Prostate gland (tissue), 2 donors: ENCODE measurements around the gene GGPS1. TPM values are rescaled to one million over a fixed set of nuclear protein-coding genes. Genes with fewer than 3 reads are reported as not detected.

Experiments used
- DNase-seq: peaks from one replicate; pipeline ENCODE4 v3.0.0-alpha.2; 2019; ENCODE audit warnings: low spot score
- H3K27ac ChIP-seq, 2 donors: fragments of 200-600 bp; sonication (generic); 2 replicates each; pipeline ENCODE4 v1.5.1; 2017 to 2019
- H3K27me3 ChIP-seq: fragments of 200-600 bp; sonication (generic); replicated peaks from 2 replicates; pipeline ENCODE4 v1.5.1; 2019; ENCODE audit not compliant: insufficient read depth
- H3K36me3 ChIP-seq, 2 donors: fragments of 200-600 bp; sonication (generic); 1 replicate in 1 of 2; 2 replicates in 1 of 2; pipeline versions ENCODE4 v1.5.1 to v1.8.1; 2017 to 2019
- H3K4me1 ChIP-seq: fragments of 200-600 bp; sonication (generic); replicated peaks from 2 replicates; pipeline ENCODE4 v1.5.1; 2019
- H3K4me3 ChIP-seq, 2 donors: fragments of 200-600 bp; sonication (generic); 2 replicates each; pipeline ENCODE4 v1.5.1; 2017 to 2019
- H3K9me3 ChIP-seq: fragments of 200-600 bp; sonication (generic); 2 replicates; pipeline ENCODE4 v1.5.1; 2017
- CTCF ChIP-seq, 4 experiments: fragments of 200-600 bp in 2 of 4; fragments of 450-650 bp in 2 of 4; sonication (generic) in 2 of 4; IDR thresholded peaks; 1 replicate in 3 of 4; 2 replicates in 1 of 4; pipeline ENCODE4 v1.5.1; 2016 to 2019; ENCODE audit warnings: antibody characterized with exemption in 4 of 4, mild to moderate bottlenecking in 2 of 4, moderate library complexity in 2 of 4
- POLR2A ChIP-seq: fragments of 450-650 bp; IDR thresholded peaks from one replicate; pipeline ENCODE4 v1.6.1; 2016; ENCODE audit warnings: antibody characterized with exemption, mild to moderate bottlenecking
- POLR2AphosphoS5 ChIP-seq: sonication (generic); formaldehyde crosslinking; IDR thresholded peaks from one replicate; pipeline ENCODE4 v1.6.1; 2017; ENCODE audit warnings: antibody characterized with exemption
- WGBS: methylation state at CpG from one replicate; pipeline ENCODE4 v1.1.5; 2018; 5-methylcytosine and 5-hydroxymethylcytosine counted together
- intact Hi-C: fragments of 100-400 bp; cut with DNase I; formaldehyde crosslinking; loops from one replicate; pipeline ENCODE4 v1.14.2; 2022
- total RNA-seq, 2 donors: library from RNA; depleted of rRNA; stranded (reverse); fragments of >200 nt; gene quantifications; one replicate each; pipeline ENCODE4 v1.1.0, GENCODE V29; 2016

The GGPS1 gene
- total RNA-seq, 2 donors from 2014 or later: 42.1 to 42.9 TPM

- Histone ChIP-seq H3K4me3 (no peak overlapping the region), H3K27ac (no peak overlapping the region), H3K36me3 (no peaks in the 10 kb centered on the region), H3K27me3 (no peaks in the 10 kb centered on the region), H3K4me1 (no peaks in the 10 kb centered on the region), H3K9me3 (no peaks in the 10 kb centered on the region)
- DNase-seq: no peak
- TF ChIP-seq POLR2A (no peak), POLR2AphosphoS5 (no peak), CTCF (IDR thresholded peaks at IDR 0.05) (no peak)
- intact Hi-C loops: no loop called here
- 62% methylated on average over 3 of the region's 3 CpGs for WGBS
Measured at GRCh38 chr1:235342471-235342870, 14.1 kb downstream of the GGPS1 start.

- no peak for DNase-seq
- H3K36me3 ChIP-seq: no peaks in the 10 kb centered on the region
- H3K27ac ChIP-seq: no peak overlapping the region
- TF ChIP-seq CTCF (IDR thresholded peaks at IDR 0.05) (no peak), POLR2A (no peak), POLR2AphosphoS5 (no peak)
- 95% methylated on average over 5 of the region's 5 CpGs for WGBS
- no peaks in the 10 kb centered on the region for H3K27me3 ChIP-seq
- intact Hi-C loops: no loop called here
- H3K9me3 ChIP-seq: no peaks in the 10 kb centered on the region
- no peak overlapping the region for H3K4me3 ChIP-seq
- H3K4me1 ChIP-seq: no peaks in the 10 kb centered on the region
Measured at GRCh38 chr1:235343726-235344125, 15.4 kb downstream of the GGPS1 start.

GRCh38 chr1:235351441-235351840, 23.1 kb downstream of the GGPS1 start:
- 87% methylated on average over 3 of the region's 3 CpGs for WGBS

GRCh38 chr1:235351898-235352297, 23.5 kb downstream of the GGPS1 start:
- intact Hi-C loops: no loop called here
- H3K4me1 ChIP-seq: no peaks in the 10 kb centered on the region
- H3K9me3 ChIP-seq: no peaks in the 10 kb centered on the region
- H3K27ac ChIP-seq: no peak overlapping the region
- 88% methylated on average over 3 of the region's 3 CpGs for WGBS
- H3K36me3 ChIP-seq: no peaks in the 10 kb centered on the region
- H3K4me3 ChIP-seq: no peak overlapping the region
- TF ChIP-seq POLR2AphosphoS5 (no peak), POLR2A (no peak), CTCF (IDR thresholded peaks at IDR 0.05) (no peak)
- no peaks in the 10 kb centered on the region for H3K27me3 ChIP-seq
- DNase-seq: no peak

More at GRCh38 chr1:235351441-235351840, 23.1 kb downstream of the GGPS1 start:
- H3K9me3 ChIP-seq: no peaks in the 10 kb centered on the region
- no peaks in the 10 kb centered on the region for H3K27me3 ChIP-seq
- no peaks in the 10 kb centered on the region for H3K4me1 ChIP-seq
- no peak for DNase-seq
- intact Hi-C loops: no loop called here
- H3K4me3 ChIP-seq: no peak overlapping the region
- TF ChIP-seq CTCF (IDR thresholded peaks at IDR 0.05) (no peak), POLR2AphosphoS5 (no peak), POLR2A (no peak)
- H3K27ac ChIP-seq: no peak overlapping the region
- no peaks in the 10 kb centered on the region for H3K36me3 ChIP-seq

GRCh38 chr1:235357485-235358373, 29.4 kb downstream of the GGPS1 start:
- H3K4me3 ChIP-seq: no peak overlapping the region
- 66% methylated on average over 11 of the region's 11 CpGs for WGBS
- no peaks in the 10 kb centered on the region for H3K4me1 ChIP-seq
- intact Hi-C loops: no loop called here
- TF ChIP-seq CTCF (IDR thresholded peaks at IDR 0.05) (no peak), POLR2AphosphoS5 (no peak), POLR2A (no peak)
- no peaks in the 10 kb centered on the region for H3K27me3 ChIP-seq
- no peak overlapping the region for H3K27ac ChIP-seq
- no peaks in the 10 kb centered on the region for H3K36me3 ChIP-seq
- no peaks in the 10 kb centered on the region for H3K9me3 ChIP-seq
- no peak for DNase-seq
